Cardiac muscle cell (in vitro differentiated cells and primary cell): ENCODE data around the gene EMP1. TPM values are rescaled to one million over a fixed set of nuclear protein-coding genes. Genes with fewer than 3 reads are reported as not detected.
A peak's percentile ranks its signal among the peaks of the same experiment; 100 is the strongest.

ENCODE experiments used
- DNase-seq, 2 donors: peaks; one replicate each; pipeline versions ENCODE4 v3.0.0 to v3.0.0-alpha.2; 2010 to 2017; ENCODE audit warnings: low read depth in 1 of 2, low spot score in 1 of 2
- H3K27ac ChIP-seq: fragments of 200-600 bp; sonication (generic); 2 replicates; pipeline ENCODE4 v1.5.1; 2016
- H3K27me3 ChIP-seq: fragments of 200-600 bp; sonication (generic); 2 replicates; pipeline ENCODE4 v1.6.0; 2016; ENCODE audit warnings: control low read depth
- H3K36me3 ChIP-seq: fragments of 200-600 bp; sonication (generic); 2 replicates; pipeline ENCODE4 v1.5.1; 2016; ENCODE audit warnings: control low read depth
- H3K4me1 ChIP-seq: fragments of 200-600 bp; sonication (generic); 2 replicates; pipeline ENCODE4 v1.8.1; 2017; ENCODE audit warnings: low read depth, mild to moderate bottlenecking, mixed run types
- H3K4me3 ChIP-seq: fragments of 200-600 bp; sonication (generic); 2 replicates; pipeline ENCODE4 v1.5.1; 2016; ENCODE audit warnings: mild to moderate bottlenecking
- H3K9me3 ChIP-seq: fragments of 200-600 bp; sonication (generic); 2 replicates; pipeline ENCODE4 v1.5.1; 2017; ENCODE audit warnings: low read depth, mild to moderate bottlenecking, control low read depth
- CTCF ChIP-seq: IDR thresholded peaks from 2 replicates; pipeline ENCODE4 v1.5.1; 2012; ENCODE audit warnings: low read depth, mild to moderate bottlenecking, low read length
- polyA plus RNA-seq: library from polyadenylated mRNA; unstranded; fragments of >200 nt; fragmentation: Nextera tagmentation; extraction: Ambion mirVana; gene quantifications from 2 replicates; pipeline ENCODE4 v1.2.1, GENCODE V29; 2016
- total RNA-seq: library from RNA; depleted of rRNA; stranded (reverse); fragments of >200 nt; gene quantifications from 2 replicates; pipeline ENCODE4 v1.2.3, GENCODE V29; 2016

EMP1 gene
- total and polyA plus RNA-seq, 2 experiments from 2014 or later: 0.30 to 1.7 TPM

GRCh38 chr12:13253966-13254760 lies 57.6 kb downstream of the EMP1 start:
- no peak for TF ChIP-seq CTCF
- Histone ChIP-seq H3K4me3 (no peak overlapping the region), H3K9me3 (no peaks in the 10 kb centered on the region), H3K27ac (no peak overlapping the region), H3K27me3 (no peaks in the 10 kb centered on the region), H3K36me3 (no peaks in the 10 kb centered on the region), H3K4me1 (no peaks in the 10 kb centered on the region)
- DNase-seq: no peak

- H3K36me3 ChIP-seq: no peaks in the 10 kb centered on the region
- no peaks in the 10 kb centered on the region for H3K9me3 ChIP-seq
- H3K27ac ChIP-seq: no peak overlapping the region
- no peaks in the 10 kb centered on the region for H3K27me3 ChIP-seq
- no peaks in the 10 kb centered on the region for H3K4me1 ChIP-seq
- peak overlapping the region; percentile 16 for H3K4me3 ChIP-seq
- TF ChIP-seq CTCF: peak; percentile 100
- peak; percentile 90 to 98 for DNase-seq
Measured at GRCh38 chr12:13255792-13256691, 59.5 kb downstream of the EMP1 start.

GRCh38 chr12:13256692-13257045 lies 60.1 kb downstream of the EMP1 start:
- H3K36me3 ChIP-seq: no peaks in the 10 kb centered on the region
- no peaks in the 10 kb centered on the region for H3K4me1 ChIP-seq
- TF ChIP-seq CTCF: no peak
- no peak overlapping the region for H3K4me3 ChIP-seq
- H3K27ac ChIP-seq: no peak overlapping the region
- H3K27me3 ChIP-seq: no peaks in the 10 kb centered on the region
- H3K9me3 ChIP-seq: no peaks in the 10 kb centered on the region
- DNase-seq: no peak

- no peaks in the 10 kb centered on the region for H3K36me3 ChIP-seq
- TF ChIP-seq CTCF: no peak
Measured at GRCh38 chr12:13257356-13257875, 60.9 kb downstream of the EMP1 start.

GRCh38 chr12:13258197-13258596 lies 61.7 kb downstream of the EMP1 start:
- no peak for TF ChIP-seq CTCF
- DNase-seq: peak in 1 of 2 donors; percentile 56
- Histone ChIP-seq H3K27ac (no peak overlapping the region), H3K4me3 (no peak overlapping the region), H3K4me1 (no peaks in the 10 kb centered on the region), H3K36me3 (no peaks in the 10 kb centered on the region), H3K27me3 (no peaks in the 10 kb centered on the region), H3K9me3 (no peaks in the 10 kb centered on the region)

More at GRCh38 chr12:13257356-13257875, 60.9 kb downstream of the EMP1 start:
- Histone ChIP-seq H3K4me1 (no peaks in the 10 kb centered on the region), H3K4me3 (no peak overlapping the region), H3K27ac (no peak overlapping the region), H3K9me3 (no peaks in the 10 kb centered on the region), H3K27me3 (no peaks in the 10 kb centered on the region)
- peak in 1 of 2 donors; percentile 41 for DNase-seq
